HUES48 (cell line): ENCODE measurements around the gene TIMP1.
"Not testable (repeated sequence)": the region's sequence is repeated elsewhere in the genome, so short reads cannot be mapped to it uniquely, and the experiment has no call there.

Experiments used
- H3K27ac ChIP-seq: one replicate; pipeline ENCODE4 v1.7.0; 2013; ENCODE audit warnings: low read depth, low read length, inconsistent platforms
- H3K27me3 ChIP-seq: 2 replicates; pipeline ENCODE4 v1.6.1; 2013; ENCODE audit warnings: mild to moderate bottlenecking, low read length; ENCODE audit not compliant: control insufficient read depth, insufficient read depth
- H3K36me3 ChIP-seq: 2 replicates; pipeline ENCODE4 v1.6.1; 2013; ENCODE audit warnings: low read length; ENCODE audit not compliant: control insufficient read depth, insufficient read depth
- H3K4me1 ChIP-seq: 2 replicates; pipeline ENCODE4 v1.6.1; 2013; ENCODE audit warnings: mild to moderate bottlenecking, low read length; ENCODE audit not compliant: control insufficient read depth, insufficient read depth
- H3K4me3 ChIP-seq: 2 replicates; pipeline ENCODE4 v1.5.1; 2013; ENCODE audit warnings: mild to moderate bottlenecking, low read depth, low read length
- H3K9ac ChIP-seq: 2 replicates; pipeline ENCODE4 v1.6.1; 2013; ENCODE audit warnings: mild to moderate bottlenecking, low read depth, low read length, moderate library complexity
- H3K9me3 ChIP-seq: 2 replicates; pipeline ENCODE4 v1.6.1; 2013; ENCODE audit warnings: low read length; ENCODE audit not compliant: control insufficient read depth, insufficient read depth

The TIMP1 gene

DNA sequence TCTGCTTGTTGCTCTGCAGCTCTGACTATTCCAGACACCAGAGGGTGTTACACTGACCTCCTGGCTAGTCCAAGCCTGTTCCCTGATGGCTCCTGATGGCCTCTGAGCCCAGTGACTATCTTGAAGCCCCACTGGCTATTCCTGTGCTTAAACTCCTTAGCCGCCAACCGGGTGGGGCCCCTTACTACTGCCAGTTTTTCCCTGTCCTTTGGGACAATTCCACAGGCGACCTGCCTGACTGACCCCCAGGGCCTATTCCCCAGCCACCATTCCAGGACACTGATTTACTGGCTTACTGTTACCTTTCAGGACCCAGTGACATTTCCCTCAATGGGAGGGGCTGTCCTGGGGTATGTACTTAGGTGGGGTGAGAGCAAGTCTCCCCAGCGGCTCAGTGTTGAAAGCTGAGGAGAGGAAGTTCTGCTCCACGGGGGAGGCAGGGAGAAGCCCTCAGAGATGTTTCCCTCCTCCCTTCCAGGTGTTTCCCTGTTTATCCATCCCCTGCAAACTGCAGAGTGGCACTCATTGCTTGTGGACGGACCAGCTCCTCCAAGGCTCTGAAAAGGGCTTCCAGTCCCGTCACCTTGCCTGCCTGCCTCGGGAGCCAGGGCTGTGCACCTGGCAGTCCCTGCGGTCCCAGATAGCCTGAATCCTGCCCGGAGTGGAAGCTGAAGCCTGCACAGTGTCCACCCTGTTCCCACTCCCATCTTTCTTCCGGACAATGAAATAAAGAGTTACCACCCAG, 4.0 kb downstream of the TIMP1 start:
- Histone ChIP-seq H3K27ac (no peak overlapping the region), H3K4me1 (0 out of 2 replicates have a peak, but pooled peaks cover 2% of the 10 kb centered on the region), H3K9ac (no peak overlapping the region), H3K36me3 (no peaks in the 10 kb centered on the region), H3K4me3 (no peak overlapping the region), H3K27me3 (no peaks in the 10 kb centered on the region), H3K9me3 (peaks cover 32% of the 10 kb centered on the region)

DNA sequence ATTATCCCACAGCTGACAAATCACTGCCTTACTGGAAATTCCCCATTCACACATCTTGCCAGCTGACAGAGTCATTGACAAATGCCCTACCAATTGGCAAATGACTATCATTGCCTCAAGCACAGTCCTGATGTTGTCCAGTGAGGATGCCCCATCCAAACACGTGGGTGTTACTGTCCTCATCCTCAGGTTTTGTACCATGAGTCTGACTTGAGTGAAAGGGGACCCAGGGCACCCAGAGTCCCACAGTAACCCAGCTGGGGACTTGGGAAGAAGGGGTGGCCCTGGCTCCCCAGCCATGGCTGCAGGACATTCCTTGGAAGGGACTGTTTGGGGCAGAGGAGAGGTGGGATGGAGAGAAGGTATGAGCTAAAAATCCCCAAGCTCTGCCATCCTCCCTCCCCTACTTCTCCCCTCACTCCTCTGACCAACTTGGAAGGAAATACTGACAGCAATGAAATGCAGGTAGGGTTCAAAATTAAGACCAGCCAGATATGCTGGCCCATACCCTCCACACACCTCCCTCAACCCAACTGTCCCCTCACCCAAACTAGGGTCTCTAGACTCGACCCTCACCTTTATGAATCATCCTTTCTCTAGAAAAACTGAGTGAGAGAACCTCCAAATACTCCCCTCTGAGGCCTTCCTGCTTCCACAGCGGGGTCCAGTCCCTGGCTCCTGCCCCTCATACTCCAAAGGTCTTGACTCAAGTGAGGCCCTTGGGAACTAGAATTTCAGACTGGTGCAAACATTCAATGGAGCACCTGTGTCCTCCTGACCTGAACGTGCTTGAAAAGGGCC, 5.1 kb downstream of the TIMP1 start:
- H3K27me3 ChIP-seq, result no peaks in the 10 kb centered on the region
- no peak overlapping the region for H3K9ac ChIP-seq
- H3K4me1 ChIP-seq, result no peaks in the 10 kb centered on the region
- peaks cover 27% of the 10 kb centered on the region for H3K9me3 ChIP-seq
- H3K4me3 ChIP-seq, result no peak overlapping the region
- H3K27ac ChIP-seq, result no peak overlapping the region
- H3K36me3 ChIP-seq, result no peaks in the 10 kb centered on the region

DNA sequence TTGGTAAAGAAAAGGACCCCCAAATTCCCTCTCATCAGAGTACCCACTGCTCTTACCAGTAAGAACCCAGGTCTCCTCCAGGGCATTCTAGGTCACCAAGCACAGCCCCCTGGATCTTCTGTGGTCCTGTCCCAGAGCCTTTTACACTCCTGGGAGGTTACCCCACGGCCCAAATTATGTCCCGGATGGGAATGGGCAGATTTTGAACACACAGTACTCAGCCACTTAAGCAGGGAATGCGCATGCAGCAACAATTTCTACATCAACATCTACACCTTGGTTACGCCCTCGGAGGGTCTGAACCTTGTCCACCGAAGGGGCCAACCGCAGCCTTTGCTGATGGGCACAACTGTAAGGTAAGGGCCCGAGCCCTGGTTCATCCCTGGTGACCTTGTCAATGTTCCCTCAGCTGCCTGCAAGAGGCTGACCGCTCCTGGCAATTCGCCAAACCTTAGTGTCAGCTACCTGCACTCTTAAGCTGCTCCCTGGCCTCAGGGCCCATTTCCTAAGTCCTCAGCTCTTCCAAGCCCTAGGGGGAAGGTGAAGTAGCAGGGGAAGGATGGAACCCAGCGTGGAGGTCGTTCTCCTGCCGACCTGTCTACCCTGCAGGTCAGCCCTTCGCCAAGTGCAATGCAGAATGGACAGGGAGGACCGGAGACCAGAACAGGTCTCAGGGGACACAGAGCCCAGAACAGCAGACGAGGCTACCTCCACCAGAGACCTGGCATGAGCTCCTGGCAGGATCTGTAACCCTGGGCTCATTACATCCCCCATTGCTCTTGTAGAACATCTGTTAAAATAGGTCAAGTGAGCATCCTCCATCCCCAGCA, 5.9 kb downstream of the TIMP1 start:
- H3K9ac ChIP-seq, result no peak overlapping the region
- no peak overlapping the region for H3K27ac ChIP-seq
- no peaks in the 10 kb centered on the region for H3K36me3 ChIP-seq
- no peaks in the 10 kb centered on the region for H3K4me1 ChIP-seq
- H3K27me3 ChIP-seq, result no peaks in the 10 kb centered on the region
- H3K9me3 ChIP-seq, result peaks cover 27% of the 10 kb centered on the region
- H3K4me3 ChIP-seq, result no peak overlapping the region

DNA sequence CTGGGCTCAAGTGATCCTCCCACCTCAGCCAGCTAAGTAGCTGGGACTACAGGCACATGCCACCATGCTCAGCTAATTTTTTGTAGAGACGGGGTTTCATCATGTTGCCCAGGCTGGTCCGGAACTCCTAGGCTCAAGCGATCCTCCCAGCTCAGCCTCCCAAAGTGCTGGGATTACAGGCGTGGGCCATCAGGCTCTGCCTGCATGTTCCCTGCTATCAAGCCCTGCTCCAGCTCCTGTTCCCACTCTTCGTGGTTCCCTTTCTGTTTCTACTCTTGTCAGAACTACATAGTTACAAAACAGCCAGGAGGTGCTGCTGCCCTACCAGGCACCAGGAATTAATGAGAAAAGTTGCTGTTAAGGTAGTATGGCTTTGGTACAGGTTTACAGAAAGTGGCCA, 8.7 kb downstream of the TIMP1 start:
- H3K4me3 ChIP-seq, result no peak overlapping the region
- peaks cover 21% of the 10 kb centered on the region for H3K9me3 ChIP-seq
- H3K36me3 ChIP-seq, result no peaks in the 10 kb centered on the region
- H3K4me1 ChIP-seq, result no peaks in the 10 kb centered on the region
- no peak overlapping the region for H3K9ac ChIP-seq
- no peak overlapping the region for H3K27ac ChIP-seq
- H3K27me3 ChIP-seq, result no peaks in the 10 kb centered on the region

DNA sequence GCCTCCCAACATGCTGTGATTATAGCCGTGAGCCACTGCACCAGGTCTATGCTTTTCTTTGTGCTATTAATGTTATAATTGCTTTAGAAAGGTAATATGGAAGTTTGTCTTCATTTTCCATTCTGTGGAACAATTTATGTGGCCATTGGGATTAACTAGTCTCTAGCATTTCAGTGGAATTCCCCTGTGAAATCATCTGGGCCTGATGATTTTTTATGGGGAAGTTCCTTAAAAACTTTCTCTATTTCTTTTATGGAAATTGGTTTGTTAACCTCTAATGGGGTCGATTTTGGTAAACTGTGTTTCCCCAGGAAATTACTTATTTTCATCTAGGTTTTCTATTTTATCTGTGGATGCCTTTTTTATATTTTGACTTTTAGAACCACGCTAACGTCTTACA, 11.3 kb downstream of the TIMP1 start:
- Histone ChIP-seq H3K27me3 (no peaks in the 10 kb centered on the region), H3K4me1 (no peaks in the 10 kb centered on the region), H3K36me3 (no peaks in the 10 kb centered on the region), H3K4me3 (no peak overlapping the region), H3K9me3 (peaks cover 20% of the 10 kb centered on the region), H3K27ac (no peak overlapping the region), H3K9ac (no peak overlapping the region)

DNA sequence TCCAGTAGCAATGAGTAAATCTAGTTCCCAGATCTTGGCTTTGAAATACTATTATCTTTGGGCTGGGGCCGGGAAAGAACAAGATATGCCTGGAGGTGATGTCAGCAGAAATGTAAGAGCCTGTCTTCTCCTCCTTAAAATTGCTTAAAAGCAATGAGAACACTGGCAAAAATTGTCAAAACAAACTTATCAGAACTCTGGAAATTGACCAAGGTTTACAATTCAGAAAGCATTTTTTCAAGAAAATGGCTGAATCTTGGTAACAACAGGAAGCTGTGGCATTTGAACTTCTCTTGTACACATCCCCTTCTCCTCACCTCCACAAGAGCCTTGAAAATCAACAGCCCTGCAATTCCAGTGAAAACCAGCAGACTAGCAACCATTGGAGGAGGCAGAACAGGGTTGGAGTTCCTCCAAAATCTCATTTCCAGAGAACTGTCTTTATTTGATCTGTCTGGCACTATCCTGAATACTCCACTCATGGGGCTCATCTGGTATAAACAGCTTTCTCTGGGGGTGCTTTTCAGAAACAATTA, 13.5 kb downstream of the TIMP1 start:
- Histone ChIP-seq H3K27ac (no peak overlapping the region), H3K36me3 (no peaks in the 10 kb centered on the region), H3K4me3 (no peak overlapping the region), H3K9me3 (peaks cover 24% of the 10 kb centered on the region), H3K9ac (no peak overlapping the region), H3K4me1 (no peaks in the 10 kb centered on the region), H3K27me3 (no peaks in the 10 kb centered on the region)

DNA sequence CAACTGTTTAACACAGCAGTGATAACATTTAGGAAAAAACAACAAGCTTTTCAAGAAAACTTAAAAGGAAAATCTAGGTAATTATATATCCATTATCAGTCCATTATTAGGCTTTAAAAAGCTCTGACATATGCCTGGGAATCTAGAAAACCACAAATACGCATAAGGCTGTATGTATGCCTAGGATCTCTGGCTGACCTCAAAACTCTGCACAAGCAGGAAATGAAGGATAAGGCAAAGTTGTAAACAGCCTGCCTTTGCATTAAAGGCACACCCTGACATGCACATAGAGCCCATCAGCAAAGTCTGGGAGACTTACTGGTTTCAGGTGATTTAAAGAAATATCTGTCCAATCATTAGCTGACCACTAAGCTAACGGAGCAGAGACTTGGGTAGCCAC, 14.0 kb downstream of the TIMP1 start:
- Histone ChIP-seq H3K36me3 (no peaks in the 10 kb centered on the region), H3K4me3 (no peak overlapping the region), H3K4me1 (no peaks in the 10 kb centered on the region), H3K9me3 (peaks cover 22% of the 10 kb centered on the region), H3K27ac (no peak overlapping the region), H3K9ac (no peak overlapping the region), H3K27me3 (no peaks in the 10 kb centered on the region)

DNA sequence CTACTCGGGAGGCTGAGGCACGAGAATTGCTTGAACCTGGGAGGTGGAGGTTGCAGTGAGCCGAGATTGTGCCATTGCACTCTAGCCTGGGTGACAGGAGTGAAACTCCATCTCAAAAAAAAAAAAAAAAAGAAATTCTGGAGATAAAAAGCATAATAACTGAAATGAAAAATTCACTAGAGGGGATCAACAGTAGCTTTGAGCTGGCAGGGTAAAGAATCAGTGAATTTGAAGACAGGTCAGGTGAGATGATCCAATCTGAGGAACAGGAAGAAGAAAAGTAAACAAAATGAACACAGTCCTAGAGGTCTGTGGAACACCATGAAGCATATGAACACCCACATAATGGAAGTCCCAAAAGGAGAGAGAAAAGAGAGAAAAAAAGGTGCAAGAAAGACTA, 15.0 kb downstream of the TIMP1 start:
- H3K27ac ChIP-seq, result no peak overlapping the region
- peaks cover 29% of the 10 kb centered on the region for H3K9me3 ChIP-seq
- H3K4me1 ChIP-seq, result no peaks in the 10 kb centered on the region
- H3K27me3 ChIP-seq, result no peaks in the 10 kb centered on the region
- H3K9ac ChIP-seq, result no peak overlapping the region
- H3K4me3 ChIP-seq, result no peak overlapping the region
- H3K36me3 ChIP-seq, result no peaks in the 10 kb centered on the region

DNA sequence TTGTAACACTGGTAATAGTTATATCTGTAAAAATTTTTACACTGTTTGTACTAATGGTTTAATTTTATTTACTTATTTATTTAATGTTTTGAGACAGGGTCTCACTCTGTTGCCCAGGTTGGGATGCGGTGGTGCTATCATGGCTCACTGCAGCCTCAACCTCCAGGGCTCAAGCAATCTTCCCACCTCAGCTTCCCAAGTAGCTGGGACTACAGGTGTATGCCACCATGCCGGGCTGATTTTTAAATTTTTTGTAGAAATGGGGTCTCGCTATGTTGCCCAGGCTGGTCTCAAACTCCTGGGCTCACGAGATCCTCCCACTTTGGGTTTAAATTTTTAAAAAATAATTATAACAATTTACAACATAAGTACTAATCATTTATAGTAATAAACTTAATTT, 20.9 kb downstream of the TIMP1 start:
- H3K4me1 ChIP-seq, H3K9ac ChIP-seq, H3K36me3 ChIP-seq, H3K4me3 ChIP-seq, H3K27ac ChIP-seq, H3K27me3 ChIP-seq: not testable (repeated sequence)
- H3K9me3 ChIP-seq, result peaks cover 26% of the 10 kb centered on the region

DNA sequence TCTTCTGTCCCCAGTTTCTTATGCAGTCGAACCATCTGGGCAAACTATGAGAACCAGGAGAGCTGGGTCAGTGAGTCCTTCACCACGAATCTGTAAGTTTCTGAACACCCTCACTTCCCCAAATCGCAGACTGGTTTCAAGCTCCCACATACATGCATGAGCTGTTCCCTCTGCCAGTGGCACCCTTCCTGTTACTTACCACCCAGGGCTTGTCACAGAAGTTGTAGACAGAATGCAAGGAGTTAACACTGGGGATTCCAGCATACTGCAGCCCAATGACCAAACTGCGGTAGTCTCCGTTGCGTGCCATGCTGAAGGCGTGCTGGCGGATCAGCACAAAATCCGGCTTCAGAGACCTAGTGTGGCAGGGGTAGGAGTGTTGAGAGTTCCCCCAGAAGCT, 22.8 kb downstream of the TIMP1 start:
- no peak overlapping the region for H3K4me3 ChIP-seq
- no peaks in the 10 kb centered on the region for H3K27me3 ChIP-seq
- H3K9ac ChIP-seq, result no peak overlapping the region
- H3K27ac ChIP-seq, result no peak overlapping the region
- H3K4me1 ChIP-seq, result no peaks in the 10 kb centered on the region
- H3K9me3 ChIP-seq, result peaks cover 27% of the 10 kb centered on the region
- no peaks in the 10 kb centered on the region for H3K36me3 ChIP-seq
